ENCODE data around the gene UBAC2. TPM values are rescaled to one million over a fixed set of nuclear protein-coding genes. Genes with fewer than 3 reads are reported as not detected.
A peak's percentile ranks its signal among the peaks of the same experiment; 100 is the strongest.

The UBAC2 gene
- polyA plus RNA-seq, 3 donors = 59.6 to 113 (median 96.7) TPM

GRCh38 chr13:99155821-99156220 is 44.8 kb upstream of the UBAC2 start:
- WGBS (ENCODE audit: insufficient coverage) = no CpG with 5 or more reads among the region's 5 CpGs
- Mint-ChIP-seq H3K36me3 (peaks cover 0 to 9% of the 10 kb centered on the region in 2 donors), H3K4me3 (peak overlapping the region in 1 of 2 donors; percentile 89), H3K9me3 (peaks cover 0 to 37% (median 14%) of the 10 kb centered on the region in 7 donors), H3K27me3 (ENCODE audit: low read depth in 3 of 3) (peaks cover 96 to 99% (median 98%) of the 10 kb centered on the region in 3 donors), H3K4me1 (peaks cover 12% of the 10 kb centered on the region), H3K27ac (no peak overlapping the region)
- peaks cover 4 to 51% of the 10 kb centered on the region in 2 donors for H3K9me3 ChIP-seq (replicated peaks in 1 of 2; ENCODE audit: control insufficient read depth in 1 of 2, insufficient read depth in 1 of 2, low read length in 2 of 2)
- H3K4me2 ChIP-seq (replicated peaks; ENCODE audit: extremely low read depth, low read length, poor library complexity, severe bottlenecking) = no peak overlapping the region
- no peak overlapping the region for H3K27ac ChIP-seq (ENCODE audit: low read depth in 1 of 2, low read length in 2 of 2)
- no peaks in the 10 kb centered on the region for H3K79me2 ChIP-seq (ENCODE audit: insufficient read depth, low read length)
- no peak overlapping the region for H3K4me3 ChIP-seq (replicated peaks in 1 of 3; ENCODE audit: low read depth in 2 of 3, low read length in 3 of 3)
- intact Hi-C loops (cut with micrococcal nuclease) = loop anchor here in 1 of 2 donors (10.0 kb wide), 1 partner anchor 111 kb away; no protein-coding TSS in a partner anchor
- H4K20me1 ChIP-seq (ENCODE audit: insufficient read depth, low read length) = peaks cover 11% of the 10 kb centered on the region
- no peaks in the 10 kb centered on the region for H3K36me3 ChIP-seq (replicated peaks in 1 of 2; ENCODE audit: control insufficient read depth in 1 of 2, insufficient read depth in 2 of 2, low read length in 2 of 2)
- DNase-seq = peak in 2 of 3 donors; percentile 14 to 15
- no peak for TF ChIP-seq CTCF (IDR thresholded peaks at IDR 0.05)
- no peak overlapping the region for H2AFZ ChIP-seq (ENCODE audit: insufficient read depth, low read depth, low read length, poor library complexity, severe bottlenecking)
- peaks cover 9 to 10% of the 10 kb centered on the region in 2 donors for H3K4me1 ChIP-seq (ENCODE audit: control insufficient read depth in 1 of 2, insufficient read depth in 2 of 2, low read length in 2 of 2)
- peaks cover 92 to 100% of the 10 kb centered on the region in 2 donors for H3K27me3 ChIP-seq (ENCODE audit: control insufficient read depth in 2 of 2, insufficient read depth in 2 of 2, low read length in 2 of 2)
- no peak overlapping the region for H3K9ac ChIP-seq (ENCODE audit: insufficient read depth, low read length, poor library complexity, severe bottlenecking)

GRCh38 chr13:99157046-99157445 is 43.6 kb upstream of the UBAC2 start:
- peaks cover 8% of the 10 kb centered on the region for H4K20me1 ChIP-seq (ENCODE audit: insufficient read depth, low read length)
- peak overlapping the region in 1 of 2 donors; percentile 67 for H3K4me3 Mint-ChIP-seq
- H3K9me3 Mint-ChIP-seq = peaks cover 0 to 37% (median 21%) of the 10 kb centered on the region in 7 donors
- H3K36me3 ChIP-seq (replicated peaks in 1 of 2; ENCODE audit: control insufficient read depth in 1 of 2, insufficient read depth in 2 of 2, low read length in 2 of 2) = no peaks in the 10 kb centered on the region
- intact Hi-C loops (cut with micrococcal nuclease) = loop anchor here in 1 of 2 donors (10.0 kb wide), 1 partner anchor 112 kb away; no protein-coding TSS in a partner anchor
- WGBS (ENCODE audit: insufficient coverage) = 100% methylated on average over 1 of the region's 5 CpGs
- H2AFZ ChIP-seq (ENCODE audit: insufficient read depth, low read depth, low read length, poor library complexity, severe bottlenecking) = no peak overlapping the region
- H3K27ac Mint-ChIP-seq = no peak overlapping the region
- H3K4me3 ChIP-seq (replicated peaks in 1 of 3; ENCODE audit: low read depth in 2 of 3, low read length in 3 of 3) = no peak overlapping the region
- no peak for DNase-seq
- no peaks in the 10 kb centered on the region for H3K79me2 ChIP-seq (ENCODE audit: insufficient read depth, low read length)
- peaks cover 9 to 10% of the 10 kb centered on the region in 2 donors for H3K4me1 ChIP-seq (ENCODE audit: control insufficient read depth in 1 of 2, insufficient read depth in 2 of 2, low read length in 2 of 2)
- no peak overlapping the region for H3K27ac ChIP-seq (ENCODE audit: low read depth in 1 of 2, low read length in 2 of 2)
- no peak for TF ChIP-seq CTCF (IDR thresholded peaks at IDR 0.05)
- no peak overlapping the region for H3K9ac ChIP-seq (ENCODE audit: insufficient read depth, low read length, poor library complexity, severe bottlenecking)
- peaks cover 4 to 47% of the 10 kb centered on the region in 2 donors for H3K9me3 ChIP-seq (replicated peaks in 1 of 2; ENCODE audit: control insufficient read depth in 1 of 2, insufficient read depth in 1 of 2, low read length in 2 of 2)
- peaks cover 96 to 99% (median 98%) of the 10 kb centered on the region in 3 donors for H3K27me3 Mint-ChIP-seq (ENCODE audit: low read depth in 3 of 3)
- peaks cover 0 to 9% of the 10 kb centered on the region in 2 donors for H3K36me3 Mint-ChIP-seq
- no peak overlapping the region for H3K4me2 ChIP-seq (replicated peaks; ENCODE audit: extremely low read depth, low read length, poor library complexity, severe bottlenecking)
- peaks cover 12% of the 10 kb centered on the region for H3K4me1 Mint-ChIP-seq
- H3K27me3 ChIP-seq (ENCODE audit: control insufficient read depth in 2 of 2, insufficient read depth in 2 of 2, low read length in 2 of 2) = peaks cover 92 to 100% of the 10 kb centered on the region in 2 donors

Data from CD14-positive monocyte (primary cell).